Measurements from ENCODE around the gene ADAMTSL5.
"Not testable (repeated sequence)": the region's sequence is repeated elsewhere in the genome, so short reads cannot be mapped to it uniquely, and the experiment has no call there.

ADAMTSL5 gene

DNA sequence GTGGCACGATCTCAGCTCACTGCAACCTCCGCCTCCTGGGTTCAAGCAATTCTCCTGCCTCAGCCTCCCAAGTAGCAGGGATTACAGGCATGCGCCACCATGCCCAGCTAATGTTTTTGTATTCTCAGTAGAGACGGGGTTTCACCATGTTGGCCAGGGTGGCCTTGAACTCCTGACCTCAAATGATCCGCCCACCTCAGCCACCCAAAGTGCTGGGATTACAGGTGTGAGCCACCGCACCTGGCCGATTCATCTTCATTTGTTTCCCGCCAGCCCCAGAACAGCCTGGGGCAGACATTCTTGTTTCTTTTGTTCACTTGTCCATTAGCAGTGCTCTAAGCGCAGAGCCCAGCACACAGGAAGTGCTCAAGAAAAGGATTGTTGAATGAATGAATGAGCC lies 35.8 kb downstream of the ADAMTSL5 start:
- not testable (repeated sequence) for DNase-seq

DNA sequence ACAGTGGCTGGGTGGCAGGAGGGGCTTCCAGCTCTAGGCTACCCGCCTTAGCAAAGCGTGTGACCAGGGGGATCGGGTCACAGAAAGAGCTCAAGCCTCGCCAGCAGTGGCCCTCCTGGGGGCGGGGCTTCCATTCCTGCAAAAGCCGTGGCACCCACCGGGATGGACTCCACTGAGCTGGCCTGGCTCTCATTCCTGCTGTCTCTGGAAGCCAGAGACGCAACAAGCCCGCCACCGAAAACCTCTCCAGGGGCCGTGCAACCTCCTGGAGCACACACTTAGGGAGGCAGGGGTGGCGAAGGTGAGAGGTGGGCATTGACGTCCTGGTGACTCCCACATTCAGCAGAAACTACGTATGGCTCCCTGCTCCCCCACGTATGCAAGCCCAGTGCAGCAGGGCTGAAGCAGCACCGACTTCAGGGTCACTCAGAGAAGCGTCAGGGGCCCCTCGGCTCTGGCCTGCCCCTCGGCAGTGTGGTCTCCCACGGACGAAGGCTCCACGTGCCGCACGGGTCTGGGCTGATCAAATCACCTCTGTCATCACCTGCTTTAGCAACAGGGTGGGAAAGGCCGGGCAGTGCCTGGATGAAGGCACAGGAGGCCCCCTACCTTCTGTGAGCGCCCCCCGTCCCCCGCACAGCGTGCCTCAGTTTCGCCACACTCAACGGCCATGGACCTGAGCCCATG lies 36.9 kb downstream of the ADAMTSL5 start:
- DNase-seq: no peak

DNA sequence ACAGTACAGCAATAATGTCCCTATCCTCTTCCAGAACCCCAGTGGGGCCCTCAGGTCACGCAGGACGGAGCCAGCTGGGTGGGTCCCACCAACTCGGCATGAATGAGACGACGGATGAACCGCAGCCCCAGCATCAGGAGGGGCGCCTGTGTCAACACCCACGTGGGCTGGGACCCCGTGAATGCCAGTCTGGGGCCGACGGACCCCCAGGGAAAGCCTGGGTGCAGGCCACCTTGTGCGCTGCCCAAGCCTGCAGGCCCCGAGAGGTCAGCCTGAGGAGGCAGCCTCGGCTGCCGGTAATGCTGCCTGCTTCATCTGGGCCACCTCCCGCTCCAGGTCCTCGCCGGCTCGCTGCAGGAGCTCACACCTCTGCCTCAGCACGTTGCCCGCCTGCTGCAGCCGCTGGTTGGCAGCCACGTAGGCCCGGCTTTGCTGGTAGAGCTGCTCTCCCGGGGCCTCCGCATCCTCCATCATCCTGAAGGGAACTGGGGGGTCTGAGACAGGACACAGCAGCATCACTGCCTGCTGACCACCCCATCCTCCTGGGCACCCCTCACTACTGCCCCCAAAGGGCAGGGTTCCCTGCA lies 38.0 kb downstream of the ADAMTSL5 start:
- DNase-seq: no peak

DNA sequence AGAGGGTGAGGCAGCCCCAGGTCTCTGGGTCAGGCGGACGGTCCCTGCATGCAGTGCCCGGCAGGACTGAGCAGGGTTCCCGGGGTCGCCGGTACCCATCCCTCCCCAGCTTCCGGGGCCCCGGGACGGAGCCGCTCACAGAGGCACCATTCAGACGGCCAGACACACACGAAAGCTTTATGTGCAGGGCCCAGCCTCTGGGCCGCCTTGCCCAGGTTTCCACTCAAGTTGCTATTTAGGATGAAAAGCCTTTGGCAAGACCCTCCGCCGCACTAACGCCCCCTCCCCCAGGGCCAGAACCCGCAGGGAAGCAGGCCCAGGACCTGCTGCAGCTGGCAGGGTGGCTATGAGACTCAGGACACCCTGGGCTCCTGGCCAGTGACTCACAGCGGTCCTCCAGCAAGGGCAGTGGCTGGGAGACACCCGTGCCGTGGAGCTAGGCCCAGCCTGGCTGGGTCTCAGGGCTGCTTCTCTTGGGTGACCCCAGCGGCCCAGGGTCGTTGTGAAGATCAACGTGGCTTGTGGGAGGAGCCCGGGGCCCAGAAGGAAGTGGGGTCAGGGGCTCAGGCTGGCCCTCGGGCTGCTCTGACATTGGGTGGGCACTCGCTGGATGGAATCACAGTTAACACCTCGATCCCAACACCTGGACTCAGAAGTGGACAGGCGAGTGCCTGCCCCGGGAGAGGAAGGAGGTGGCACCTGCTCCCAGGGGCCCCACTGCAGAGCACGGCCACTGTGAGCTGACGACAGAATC lies 38.6 kb downstream of the ADAMTSL5 start:
- DNase-seq: no peak

DNA sequence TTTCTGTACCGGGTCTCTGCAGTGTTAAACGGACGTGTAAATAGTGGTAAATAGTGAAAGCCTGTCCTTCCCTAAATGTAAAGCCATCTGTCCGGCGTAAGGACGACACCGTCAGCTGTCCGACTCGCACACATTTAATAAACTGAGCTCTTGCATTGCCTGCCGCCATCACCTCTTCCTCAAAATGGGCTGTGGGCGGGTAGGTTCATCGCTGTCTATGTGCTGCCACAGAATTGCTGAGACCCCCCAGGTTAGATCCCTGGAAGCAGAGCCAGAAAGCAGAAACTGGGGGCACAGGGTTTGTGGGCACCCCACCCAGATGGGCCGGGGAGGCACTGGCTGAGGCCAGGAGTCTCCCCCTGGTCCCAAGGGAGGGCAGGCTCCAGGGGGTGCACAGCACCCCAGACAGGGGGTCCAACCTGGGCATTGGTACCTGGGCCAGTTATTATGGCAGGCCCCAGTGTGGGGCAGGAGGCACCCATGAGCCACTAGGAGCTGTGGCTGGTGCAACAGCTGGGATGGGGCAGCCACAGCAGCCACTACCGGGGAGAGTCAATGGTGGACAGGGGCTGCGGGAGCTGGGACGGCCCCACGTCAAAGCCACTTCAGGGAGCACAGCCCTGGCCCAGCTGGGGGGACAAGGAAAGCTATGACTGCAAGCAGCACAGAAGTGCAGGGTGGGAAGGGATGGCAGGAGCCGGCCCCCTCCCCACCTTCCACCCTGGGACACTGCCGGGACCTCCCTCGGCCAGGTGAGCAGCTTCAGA lies 39.6 kb downstream of the ADAMTSL5 start:
- DNase-seq: no peak

DNA sequence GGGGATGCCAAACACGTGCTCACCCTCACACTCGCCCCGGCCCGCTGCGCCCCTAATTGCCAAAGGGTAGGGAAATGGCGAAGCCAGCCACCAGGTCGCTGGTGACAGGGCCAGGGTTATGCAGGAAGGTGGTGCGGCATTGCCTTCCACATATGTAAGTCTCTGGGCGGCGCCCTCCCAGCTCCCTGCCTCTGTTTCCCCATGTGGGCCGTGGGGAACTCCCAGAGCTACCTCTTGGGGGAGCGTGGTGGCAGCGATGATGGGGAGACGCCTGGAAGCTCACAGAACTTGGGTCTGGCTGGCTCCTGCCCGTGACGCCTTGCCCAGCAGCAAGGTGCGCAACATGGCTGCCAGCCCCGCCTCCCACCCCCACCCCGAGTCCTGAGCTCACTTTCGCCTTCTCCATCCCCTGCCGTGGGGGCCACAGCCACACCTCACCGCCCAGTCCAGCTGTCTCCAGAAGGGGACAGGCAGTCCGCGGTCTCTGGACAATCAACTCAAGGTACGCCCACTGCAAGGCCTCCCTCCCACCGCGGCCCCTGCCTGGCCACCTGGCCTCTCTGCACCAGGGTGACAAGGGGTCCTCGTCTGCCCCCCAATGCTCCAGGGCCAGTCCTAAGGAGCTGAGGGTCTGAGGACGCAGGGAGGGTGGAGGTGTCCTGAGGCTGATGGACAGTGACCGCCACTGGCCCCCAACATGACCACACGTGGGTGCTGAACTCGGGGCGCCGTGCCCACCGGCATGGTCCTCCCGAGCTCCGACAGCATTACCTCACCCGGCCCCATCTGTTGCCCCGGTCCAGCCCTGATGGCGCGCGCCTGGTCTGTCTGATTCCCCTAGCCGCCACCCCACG lies 40.4 kb downstream of the ADAMTSL5 start:
- DNase-seq: no peak

DNA sequence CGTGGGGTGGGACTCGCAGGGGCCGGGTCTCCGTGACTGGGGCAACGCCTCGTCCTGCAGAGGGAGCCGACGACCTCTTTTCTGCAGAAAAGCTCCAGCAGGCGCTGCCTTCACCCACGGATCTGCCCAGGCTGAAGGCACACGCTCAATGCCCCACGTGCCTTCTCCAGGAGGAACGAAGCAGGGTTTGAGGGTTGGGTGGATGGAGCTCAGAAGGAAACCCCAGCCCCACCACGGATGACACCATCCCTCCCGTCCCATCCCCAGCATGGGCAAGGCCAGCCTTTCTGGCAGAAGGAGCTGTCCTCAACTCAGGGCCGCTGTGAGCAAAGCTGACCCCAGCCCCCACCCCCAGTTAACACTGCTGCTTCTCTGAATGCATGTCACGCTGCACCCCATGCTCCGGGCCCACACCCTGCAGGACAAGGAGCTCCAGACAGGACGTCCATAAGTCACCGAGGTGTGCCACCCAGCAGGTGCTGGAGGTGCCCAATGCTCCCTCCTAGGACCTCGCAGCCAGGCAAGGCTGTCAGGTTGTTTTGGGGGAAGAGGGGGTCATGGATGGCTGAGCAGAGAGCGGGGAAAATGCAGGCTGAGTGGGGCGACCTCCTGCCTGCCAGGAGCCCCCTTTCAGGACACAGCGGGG lies 41.2 kb downstream of the ADAMTSL5 start:
- no peak for DNase-seq

DNA sequence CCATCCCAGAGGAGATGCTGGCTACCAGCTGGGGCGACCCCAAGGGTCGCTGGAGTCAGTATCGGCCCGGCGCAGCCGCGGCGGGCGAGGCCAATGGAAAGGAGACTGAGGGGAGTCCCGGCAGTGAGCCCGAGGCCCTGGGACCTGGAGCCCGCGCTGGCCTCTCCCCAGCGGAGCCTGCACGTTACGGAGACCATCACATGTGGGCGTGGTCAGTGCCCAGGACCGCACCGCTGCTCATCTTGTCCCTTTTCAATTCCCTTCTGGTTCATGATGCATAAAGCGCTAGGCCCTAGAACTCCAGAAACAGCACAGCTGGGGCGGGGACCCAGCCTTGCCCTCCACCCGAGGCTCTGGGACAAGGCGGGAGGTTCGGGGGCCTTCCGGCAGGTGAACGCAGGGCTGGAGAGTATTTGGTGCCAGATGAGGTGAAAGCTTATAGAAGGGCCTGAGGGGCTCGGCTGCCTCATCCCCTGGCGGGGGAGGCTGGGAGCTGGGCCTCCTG lies 41.8 kb downstream of the ADAMTSL5 start:
- DNase-seq: no peak

DNA sequence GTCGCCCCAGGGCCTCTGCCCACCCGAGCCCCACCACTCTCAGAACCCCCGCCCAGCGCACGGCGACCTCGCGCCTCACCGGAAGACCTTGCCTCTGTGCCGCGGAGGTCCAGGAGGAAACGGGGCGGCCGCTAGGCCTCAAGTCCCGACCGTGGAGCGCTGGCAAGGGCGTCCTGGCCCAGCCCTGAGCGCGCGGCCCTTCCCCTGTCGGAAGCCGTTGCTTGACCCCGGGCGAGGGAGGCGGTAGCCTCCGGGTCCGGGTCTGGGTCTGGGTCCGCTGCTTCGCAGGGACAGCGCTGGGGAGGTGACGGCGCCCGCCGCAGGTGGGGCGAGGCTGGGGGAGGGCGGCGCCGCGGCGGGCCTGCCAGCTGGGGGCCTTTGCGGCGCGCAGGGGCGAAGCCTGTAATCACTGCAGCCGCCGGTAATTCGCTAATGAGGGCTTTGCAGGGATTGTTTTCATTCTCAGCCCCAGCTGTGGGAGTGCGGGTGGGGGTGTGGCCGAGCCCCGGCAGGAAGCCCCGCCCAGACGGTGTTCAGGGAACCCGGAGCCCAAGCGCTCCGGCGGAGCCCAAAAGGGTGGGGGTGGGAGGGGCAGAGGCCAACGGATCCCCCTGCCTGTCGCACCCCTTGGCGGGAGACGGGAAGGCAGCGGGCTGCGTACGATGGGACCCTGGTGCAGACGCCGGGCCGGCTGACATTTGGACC lies 42.4 kb downstream of the ADAMTSL5 start:
- DNase-seq: no peak

DNA sequence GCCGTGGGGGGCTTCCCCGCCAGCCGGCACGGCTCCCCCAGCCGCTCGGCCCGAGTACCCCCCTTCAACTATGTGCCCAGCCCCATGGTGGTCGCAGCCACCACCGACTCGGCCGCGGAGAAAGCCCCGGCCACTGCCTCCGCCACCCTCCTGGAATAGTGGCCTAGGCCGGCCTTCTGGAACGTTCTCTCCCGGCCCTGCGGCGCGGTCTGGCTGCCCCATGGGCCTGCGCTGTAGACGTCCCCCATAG lies 42.8 kb downstream of the ADAMTSL5 start:
- DNase-seq: no peak

DNA sequence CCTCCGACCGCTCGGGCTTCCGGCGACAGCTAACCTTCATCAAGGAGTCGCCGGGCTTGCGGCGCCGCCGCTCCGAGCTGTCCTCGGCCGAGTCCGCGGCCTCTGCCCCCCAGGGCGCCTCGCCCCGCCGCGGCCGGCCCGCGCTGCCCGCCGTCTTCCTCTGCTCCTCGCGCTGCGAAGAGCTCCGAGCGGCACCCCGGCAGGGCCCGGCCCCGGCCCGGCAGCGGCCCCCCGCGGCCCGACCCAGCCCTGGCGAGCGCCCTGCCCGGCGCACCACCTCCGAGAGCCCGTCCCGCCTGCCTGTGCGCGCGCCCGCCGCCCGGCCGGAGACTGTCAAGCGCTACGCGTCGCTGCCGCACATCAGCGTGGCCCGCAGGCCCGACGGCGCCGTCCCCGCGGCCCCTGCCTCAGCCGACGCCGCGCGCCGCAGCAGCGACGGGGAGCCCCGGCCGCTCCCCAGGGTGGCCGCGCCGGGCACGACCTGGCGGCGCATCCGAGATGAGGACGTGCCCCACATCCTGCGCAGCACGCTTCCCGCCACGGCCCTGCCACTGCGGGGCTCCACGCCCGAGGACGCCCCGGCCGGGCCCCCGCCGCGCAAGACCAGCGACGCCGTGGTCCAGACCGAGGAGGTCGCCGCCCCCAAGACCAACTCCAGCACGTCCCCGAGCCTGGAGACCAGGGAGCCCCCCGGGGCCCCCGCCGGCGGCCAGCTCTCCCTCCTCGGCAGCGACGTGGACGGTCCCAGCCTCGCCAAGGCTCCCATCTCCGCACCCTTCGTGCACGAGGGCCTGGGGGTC lies 43.4 kb downstream of the ADAMTSL5 start:
- DNase-seq: no peak

DNA sequence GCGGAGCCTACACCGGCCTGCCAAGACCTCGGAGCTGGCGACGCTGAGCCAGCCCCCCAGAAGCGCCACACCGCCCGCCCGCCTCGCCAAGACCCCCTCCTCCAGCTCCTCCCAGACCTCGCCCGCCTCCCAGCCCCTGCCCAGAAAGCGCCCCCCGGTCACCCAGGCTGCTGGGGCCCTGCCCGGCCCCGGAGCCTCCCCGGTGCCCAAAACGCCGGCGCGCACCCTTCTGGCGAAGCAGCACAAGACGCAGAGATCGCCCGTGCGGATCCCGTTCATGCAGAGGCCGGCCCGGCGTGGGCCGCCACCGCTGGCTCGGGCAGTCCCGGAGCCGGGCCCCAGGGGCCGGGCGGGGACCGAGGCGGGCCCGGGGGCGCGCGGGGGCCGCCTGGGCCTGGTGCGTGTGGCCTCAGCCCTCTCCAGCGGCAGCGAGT lies 44.0 kb downstream of the ADAMTSL5 start:
- peak in 1 of 2 donors; percentile 27 for DNase-seq

DNA sequence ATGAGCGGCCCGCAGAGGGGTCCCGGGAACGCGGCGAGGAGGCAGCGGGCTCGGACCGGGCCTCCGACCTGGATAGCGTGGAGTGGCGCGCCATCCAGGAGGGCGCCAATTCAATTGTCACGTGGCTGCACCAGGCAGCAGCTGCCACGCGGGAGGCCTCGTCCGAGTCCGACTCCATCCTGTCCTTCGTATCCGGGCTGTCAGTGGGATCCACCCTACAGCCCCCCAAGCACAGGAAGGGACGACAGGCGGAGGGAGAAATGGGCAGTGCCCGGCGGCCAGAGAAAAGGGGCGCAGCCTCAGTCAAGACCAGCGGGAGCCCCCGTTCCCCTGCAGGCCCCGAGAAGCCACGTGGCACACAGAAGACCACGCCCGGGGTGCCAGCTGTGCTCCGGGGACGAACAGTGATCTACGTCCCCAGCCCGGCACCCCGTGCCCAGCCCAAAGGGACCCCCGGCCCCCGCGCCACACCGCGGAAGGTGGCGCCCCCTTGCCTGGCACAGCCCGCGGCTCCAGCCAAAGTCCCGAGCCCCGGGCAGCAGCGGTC lies 44.5 kb downstream of the ADAMTSL5 start:
- no peak for DNase-seq

DNA sequence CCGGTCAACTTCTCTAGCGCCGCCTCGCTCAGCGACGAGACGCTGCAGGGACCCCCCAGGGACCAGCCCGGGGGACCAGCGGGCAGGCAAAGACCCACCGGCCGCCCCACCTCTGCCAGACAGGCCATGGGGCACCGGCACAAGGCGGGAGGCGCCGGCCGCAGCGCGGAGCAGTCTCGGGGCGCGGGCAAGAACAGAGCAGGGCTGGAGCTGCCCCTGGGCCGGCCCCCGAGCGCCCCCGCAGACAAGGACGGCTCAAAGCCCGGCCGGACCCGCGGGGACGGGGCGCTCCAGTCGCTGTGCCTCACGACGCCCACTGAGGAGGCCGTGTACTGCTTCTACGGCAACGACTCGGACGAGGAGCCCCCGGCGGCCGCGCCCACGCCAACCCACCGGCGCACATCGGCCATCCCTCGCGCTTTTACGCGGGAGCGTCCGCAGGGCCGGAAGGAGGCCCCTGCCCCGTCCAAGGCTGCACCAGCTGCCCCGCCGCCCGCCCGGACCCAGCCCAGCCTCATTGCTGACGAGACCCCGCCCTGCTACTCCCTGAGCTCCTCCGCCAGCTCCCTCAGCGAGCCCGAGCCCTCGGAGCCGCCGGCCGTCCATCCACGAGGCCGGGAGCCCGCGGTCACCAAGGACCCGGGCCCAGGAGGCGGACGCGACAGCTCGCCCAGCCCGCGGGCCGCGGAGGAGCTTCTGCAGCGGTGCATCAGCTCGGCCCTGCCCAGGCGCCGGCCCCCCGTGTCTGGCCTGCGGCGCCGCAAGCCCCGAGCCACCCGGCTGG lies 45.1 kb downstream of the ADAMTSL5 start:
- DNase-seq: no peak

DNA sequence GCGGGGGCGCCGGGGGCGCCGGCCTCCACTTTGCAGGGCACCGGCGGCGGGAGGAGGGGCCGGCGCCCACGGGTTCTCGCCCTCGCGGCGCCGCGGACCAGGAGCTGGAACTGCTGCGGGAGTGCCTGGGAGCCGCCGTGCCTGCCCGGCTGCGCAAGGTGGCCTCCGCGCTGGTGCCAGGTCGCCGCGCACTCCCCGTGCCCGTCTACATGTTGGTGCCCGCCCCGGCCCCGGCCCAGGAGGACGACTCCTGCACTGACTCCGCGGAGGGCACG lies 45.7 kb downstream of the ADAMTSL5 start:
- DNase-seq: no peak

DNA sequence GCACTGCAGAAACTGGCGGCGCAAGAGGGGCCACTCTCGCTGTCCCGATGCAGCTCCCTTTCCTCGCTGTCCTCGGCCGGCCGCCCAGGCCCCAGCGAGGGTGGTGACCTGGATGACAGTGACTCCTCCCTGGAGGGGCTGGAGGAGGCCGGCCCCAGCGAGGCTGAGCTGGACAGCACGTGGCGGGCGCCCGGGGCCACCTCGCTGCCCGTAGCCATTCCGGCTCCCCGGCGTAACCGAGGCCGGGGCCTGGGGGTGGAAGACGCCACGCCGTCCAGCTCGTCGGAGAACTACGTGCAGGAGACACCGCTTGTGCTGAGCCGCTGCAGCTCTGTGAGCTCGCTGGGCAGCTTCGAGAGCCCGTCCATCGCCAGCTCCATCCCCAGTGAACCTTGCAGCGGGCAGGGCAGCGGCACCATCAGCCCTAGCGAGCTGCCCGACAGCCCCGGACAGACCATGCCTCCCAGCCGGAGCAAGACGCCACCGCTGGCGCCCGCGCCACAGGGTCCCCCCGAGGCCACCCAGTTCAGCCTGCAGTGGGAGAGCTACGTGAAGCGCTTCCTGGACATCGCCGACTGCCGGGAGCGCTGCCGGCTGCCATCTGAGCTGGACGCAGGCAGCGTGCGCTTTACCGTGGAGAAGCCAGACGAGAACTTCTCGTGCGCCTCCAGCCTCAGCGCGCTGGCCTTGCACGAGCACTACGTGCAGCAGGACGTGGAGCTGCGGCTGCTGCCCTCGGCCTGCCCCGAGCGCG lies 46.2 kb downstream of the ADAMTSL5 start:
- DNase-seq: no peak

DNA sequence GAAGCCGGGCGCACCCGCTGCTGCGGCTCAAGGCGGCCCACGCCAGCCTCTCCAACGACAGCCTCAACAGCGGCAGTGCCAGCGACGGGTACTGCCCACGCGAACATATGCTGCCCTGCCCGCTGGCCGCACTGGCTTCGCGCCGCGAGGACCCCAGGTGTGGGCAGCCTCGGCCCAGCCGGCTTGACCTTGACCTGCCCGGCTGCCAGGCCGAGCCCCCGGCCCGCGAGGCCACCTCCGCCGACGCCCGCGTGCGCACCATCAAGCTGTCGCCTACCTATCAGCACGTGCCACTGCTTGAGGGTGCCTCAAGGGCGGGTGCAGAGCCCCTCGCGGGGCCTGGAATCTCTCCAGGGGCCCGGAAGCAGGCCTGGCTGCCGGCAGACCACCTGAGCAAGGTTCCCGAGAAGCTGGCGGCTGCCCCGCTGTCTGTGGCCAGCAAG lies 46.8 kb downstream of the ADAMTSL5 start:
- DNase-seq: no peak

DNA sequence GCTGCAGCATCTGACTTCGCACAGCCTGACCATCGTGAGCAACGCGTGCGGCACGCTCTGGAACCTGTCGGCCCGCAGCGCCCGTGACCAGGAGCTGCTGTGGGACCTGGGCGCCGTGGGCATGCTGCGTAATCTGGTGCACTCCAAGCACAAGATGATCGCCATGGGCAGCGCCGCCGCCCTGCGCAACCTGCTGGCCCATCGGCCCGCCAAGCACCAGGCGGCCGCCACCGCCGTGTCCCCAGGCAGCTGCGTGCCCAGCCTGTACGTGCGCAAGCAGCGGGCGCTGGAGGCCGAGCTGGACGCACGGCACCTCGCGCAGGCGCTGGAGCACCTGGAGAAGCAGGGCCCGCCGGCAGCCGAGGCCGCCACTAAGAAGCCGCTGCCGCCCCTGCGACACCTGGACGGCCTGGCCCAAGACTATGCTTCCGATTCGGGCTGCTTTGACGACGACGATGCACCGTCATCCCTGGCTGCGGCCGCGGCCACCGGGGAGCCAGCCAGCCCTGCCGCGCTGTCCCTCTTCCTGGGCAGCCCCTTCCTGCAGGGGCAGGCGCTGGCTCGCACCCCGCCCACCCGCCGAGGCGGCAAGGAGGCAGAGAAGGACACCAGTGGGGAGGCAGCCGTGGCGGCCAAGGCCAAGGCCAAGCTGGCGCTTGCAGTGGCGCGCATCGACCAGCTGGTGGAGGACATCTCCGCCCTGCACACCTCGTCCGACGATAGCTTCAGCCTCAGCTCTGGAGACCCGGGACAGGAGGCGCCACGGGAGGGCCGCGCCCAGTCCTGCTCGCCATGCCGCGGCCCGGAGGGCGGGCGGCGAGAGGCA lies 47.4 kb downstream of the ADAMTSL5 start:
- peak in 1 of 2 donors; percentile 8 for DNase-seq

All from bone marrow (tissue), 2 donors.